ENCODE results near the gene TMEM129.

GRCh38 chr4:1726146-1726934 is 5.2 kb upstream of the TMEM129 start:
- peak; percentile 95 to 97 for TF ChIP-seq CTCF (IDR thresholded peaks at IDR 0.05)
- no peak for TF ChIP-seq POLR2AphosphoS5 (IDR thresholded peaks at IDR 0.05)
- no peak for TF ChIP-seq POLR2A (IDR thresholded peaks at IDR 0.05)
- no peak for TF ChIP-seq EP300 (IDR thresholded peaks at IDR 0.05)
